ENCODE measurements around the gene OTOR.

OTOR gene

DNA sequence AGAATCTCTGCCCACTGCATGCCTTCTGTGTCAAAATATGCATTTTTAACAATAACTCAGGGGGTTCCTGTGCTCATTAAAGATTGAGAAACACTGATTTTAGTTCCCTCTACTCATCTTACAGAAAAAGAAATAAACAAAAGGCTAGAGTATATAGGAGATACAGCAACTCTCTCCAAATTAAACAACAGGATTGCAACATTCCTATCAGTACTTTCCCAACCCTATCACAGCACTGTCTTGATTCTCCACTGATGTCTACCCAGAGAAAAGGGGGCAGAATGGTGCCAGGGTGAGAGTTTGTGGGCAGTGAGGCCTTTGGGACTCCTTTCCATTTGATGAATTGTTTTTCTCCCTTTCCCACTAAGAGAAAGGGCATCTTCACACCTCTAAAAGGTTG is 4.7 kb downstream of the OTOR start:
- no peak overlapping the region for H3K4me2 ChIP-seq (ENCODE audit: low read length)
- no peaks in the 10 kb centered on the region for H3K36me3 ChIP-seq (ENCODE audit: insufficient read depth, low read length)
- H3K4me1 ChIP-seq (ENCODE audit: control insufficient read depth, insufficient read depth, low read length) = no peaks in the 10 kb centered on the region
- peaks cover 46% of the 10 kb centered on the region for H3K27me3 ChIP-seq (ENCODE audit: control insufficient read depth, insufficient read depth, low read length)
- H3K9me3 ChIP-seq (replicated peaks; ENCODE audit: low read length) = no peaks in the 10 kb centered on the region
- no peak overlapping the region for H3K9ac ChIP-seq (ENCODE audit: low read depth, low read length)
- no peak overlapping the region for H3K4me3 ChIP-seq (ENCODE audit: low read length)

DNA sequence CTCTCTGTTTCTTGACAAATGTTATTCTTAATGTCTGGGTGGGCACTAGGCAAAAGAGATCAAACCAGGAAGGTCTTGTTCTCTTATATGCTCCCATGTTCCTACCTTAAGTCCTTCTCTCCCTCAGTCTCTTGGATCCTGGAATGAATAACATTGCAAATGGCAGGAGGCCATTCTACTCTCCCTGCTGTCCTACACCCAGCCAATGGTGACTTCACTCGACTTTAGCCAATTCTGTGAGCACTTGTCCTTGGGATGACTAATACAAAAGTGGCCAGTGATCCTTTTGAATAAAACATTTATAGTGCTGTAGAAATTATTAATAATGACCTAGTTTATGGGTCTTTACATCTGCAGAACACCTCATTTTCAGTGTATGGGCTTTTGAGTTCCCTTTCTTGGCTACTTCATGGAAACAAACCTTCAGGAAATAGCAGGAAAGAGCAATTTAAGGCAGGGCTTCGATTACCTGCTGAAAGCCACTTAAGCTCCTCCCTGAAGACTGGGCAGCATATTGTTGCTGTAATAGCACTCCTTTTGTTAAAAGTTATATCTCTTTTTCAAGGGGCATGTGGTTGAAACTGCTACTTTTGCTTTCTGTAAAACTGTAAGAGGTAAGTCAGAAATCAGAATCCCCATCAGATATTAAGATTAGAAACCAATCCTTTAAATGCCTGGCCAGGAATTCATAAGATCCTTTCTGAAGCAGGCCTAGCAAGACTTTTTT is 10.5 kb downstream of the OTOR start:
- Histone ChIP-seq H3K4me3 (ENCODE audit: low read length) (no peak overlapping the region), H3K9me3 (replicated peaks; ENCODE audit: low read length) (no peaks in the 10 kb centered on the region), H3K4me1 (ENCODE audit: control insufficient read depth, insufficient read depth, low read length) (no peaks in the 10 kb centered on the region), H3K27me3 (ENCODE audit: control insufficient read depth, insufficient read depth, low read length) (peaks cover 30% of the 10 kb centered on the region), H3K36me3 (ENCODE audit: insufficient read depth, low read length) (no peaks in the 10 kb centered on the region), H3K9ac (ENCODE audit: low read depth, low read length) (no peak overlapping the region), H3K4me2 (ENCODE audit: low read length) (no peak overlapping the region)

GRCh38 chr20:16759181-16759563 is 11.0 kb downstream of the OTOR start:
- H3K36me3 ChIP-seq (ENCODE audit: insufficient read depth, low read length) = no peaks in the 10 kb centered on the region
- peaks cover 24% of the 10 kb centered on the region for H3K27me3 ChIP-seq (ENCODE audit: control insufficient read depth, insufficient read depth, low read length)
- H3K9me3 ChIP-seq (replicated peaks; ENCODE audit: low read length) = no peaks in the 10 kb centered on the region

GRCh38 chr20:16760431-16761304 is 12.5 kb downstream of the OTOR start:
- Histone ChIP-seq H3K27me3 (ENCODE audit: control insufficient read depth, insufficient read depth, low read length) (peaks cover 22% of the 10 kb centered on the region), H3K9ac (ENCODE audit: low read depth, low read length) (no peak overlapping the region), H3K9me3 (replicated peaks; ENCODE audit: low read length) (no peaks in the 10 kb centered on the region), H3K4me2 (ENCODE audit: low read length) (no peak overlapping the region), H3K4me3 (ENCODE audit: low read length) (no peak overlapping the region), H3K4me1 (ENCODE audit: control insufficient read depth, insufficient read depth, low read length) (no peaks in the 10 kb centered on the region), H3K36me3 (ENCODE audit: insufficient read depth, low read length) (no peaks in the 10 kb centered on the region)

More at GRCh38 chr20:16759181-16759563, 11.0 kb downstream of the OTOR start:
- Histone ChIP-seq H3K4me3 (ENCODE audit: low read length) (no peak overlapping the region), H3K4me2 (ENCODE audit: low read length) (no peak overlapping the region), H3K4me1 (ENCODE audit: control insufficient read depth, insufficient read depth, low read length) (no peaks in the 10 kb centered on the region), H3K9ac (ENCODE audit: low read depth, low read length) (no peak overlapping the region)

DNA sequence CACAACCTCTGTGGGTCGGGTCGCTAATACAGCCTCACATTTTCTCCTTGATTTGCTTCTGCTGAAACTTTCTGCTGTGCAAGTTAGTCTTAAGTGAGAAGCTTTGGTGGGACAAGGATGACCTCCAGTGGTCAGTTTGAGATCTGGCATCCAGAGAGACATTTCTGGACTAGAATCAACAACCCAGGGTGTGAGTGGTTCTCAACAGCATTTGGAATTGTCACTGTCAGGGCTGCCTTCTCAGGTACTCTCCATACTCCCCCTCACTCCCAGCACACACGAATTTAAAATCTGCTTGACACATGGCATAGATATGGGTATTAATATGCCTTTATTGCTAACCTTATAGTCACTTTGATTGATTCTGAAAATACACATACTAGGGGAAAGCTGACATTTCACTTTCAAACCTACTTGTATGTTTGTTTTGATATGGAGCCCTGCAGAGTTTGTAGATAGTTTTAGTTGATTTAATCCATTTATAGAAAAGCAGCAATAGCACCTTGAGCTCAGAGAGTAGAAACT is 13.2 kb downstream of the OTOR start:
- Histone ChIP-seq H3K27me3 (ENCODE audit: control insufficient read depth, insufficient read depth, low read length) (peaks cover 29% of the 10 kb centered on the region), H3K36me3 (ENCODE audit: insufficient read depth, low read length) (no peaks in the 10 kb centered on the region), H3K9me3 (replicated peaks; ENCODE audit: low read length) (no peaks in the 10 kb centered on the region), H3K9ac (ENCODE audit: low read depth, low read length) (no peak overlapping the region), H3K4me3 (ENCODE audit: low read length) (no peak overlapping the region), H3K4me2 (ENCODE audit: low read length) (no peak overlapping the region), H3K4me1 (ENCODE audit: control insufficient read depth, insufficient read depth, low read length) (no peaks in the 10 kb centered on the region)

DNA sequence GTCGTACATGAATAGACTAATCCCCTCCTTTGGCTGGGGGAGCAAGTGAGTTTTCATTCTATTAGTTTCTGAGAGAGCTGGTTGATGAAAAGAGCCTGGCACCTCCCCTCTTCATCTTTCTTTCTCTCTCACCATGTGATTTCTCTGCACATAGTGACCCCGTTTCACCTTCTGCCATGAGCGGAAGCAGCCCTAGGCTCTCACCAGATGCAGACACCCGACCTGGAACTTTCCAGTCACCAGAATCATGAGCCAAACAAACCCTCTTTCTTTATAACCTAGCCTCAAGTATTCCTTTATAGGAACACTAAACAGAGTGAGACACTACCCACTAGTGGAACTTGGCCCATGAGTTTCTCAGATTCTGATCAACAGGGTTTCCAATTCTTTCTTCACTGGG is 16.4 kb downstream of the OTOR start:
- no peaks in the 10 kb centered on the region for H3K9me3 ChIP-seq (replicated peaks; ENCODE audit: low read length)
- H3K4me3 ChIP-seq (ENCODE audit: low read length) = no peak overlapping the region
- H3K4me2 ChIP-seq (ENCODE audit: low read length) = no peak overlapping the region
- peaks cover 43% of the 10 kb centered on the region for H3K27me3 ChIP-seq (ENCODE audit: control insufficient read depth, insufficient read depth, low read length)
- H3K9ac ChIP-seq (ENCODE audit: low read depth, low read length) = no peak overlapping the region
- H3K4me1 ChIP-seq (ENCODE audit: control insufficient read depth, insufficient read depth, low read length) = no peaks in the 10 kb centered on the region
- no peaks in the 10 kb centered on the region for H3K36me3 ChIP-seq (ENCODE audit: insufficient read depth, low read length)

- Histone ChIP-seq H3K4me2 (ENCODE audit: low read length) (no peak overlapping the region), H3K9me3 (replicated peaks; ENCODE audit: low read length) (no peaks in the 10 kb centered on the region), H3K9ac (ENCODE audit: low read depth, low read length) (no peak overlapping the region), H3K4me3 (ENCODE audit: low read length) (no peak overlapping the region), H3K36me3 (ENCODE audit: insufficient read depth, low read length) (no peaks in the 10 kb centered on the region), H3K27me3 (ENCODE audit: control insufficient read depth, insufficient read depth, low read length) (peaks cover 25% of the 10 kb centered on the region), H3K4me1 (ENCODE audit: control insufficient read depth, insufficient read depth, low read length) (no peaks in the 10 kb centered on the region)
These were observed 23.1 kb downstream of the OTOR start for GRCh38 chr20:16771213-16771612.

DNA sequence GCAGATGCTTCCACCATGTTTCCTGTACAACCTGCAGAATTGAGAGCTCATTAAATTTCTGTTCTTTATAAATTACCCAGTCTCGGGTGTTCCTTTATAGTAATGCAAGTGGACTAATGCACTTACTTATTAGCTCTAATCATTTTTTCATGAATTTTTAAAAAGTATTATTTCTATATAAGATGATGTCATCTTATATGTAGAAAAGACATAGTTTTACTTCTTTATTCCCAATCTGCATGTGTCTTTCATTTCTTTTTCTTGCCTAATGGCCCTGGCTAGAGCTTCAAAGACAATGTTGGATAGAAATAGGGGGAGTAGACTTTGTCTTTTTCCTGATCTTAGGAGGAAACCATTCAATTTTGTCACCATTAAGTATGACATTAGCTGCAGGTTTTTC is 27.8 kb downstream of the OTOR start:
- no peaks in the 10 kb centered on the region for H3K36me3 ChIP-seq (ENCODE audit: insufficient read depth, low read length)
- no peak overlapping the region for H3K4me2 ChIP-seq (ENCODE audit: low read length)
- no peaks in the 10 kb centered on the region for H3K27me3 ChIP-seq (ENCODE audit: control insufficient read depth, insufficient read depth, low read length)
- H3K9me3 ChIP-seq (replicated peaks; ENCODE audit: low read length) = no peaks in the 10 kb centered on the region
- no peak overlapping the region for H3K9ac ChIP-seq (ENCODE audit: low read depth, low read length)
- H3K4me3 ChIP-seq (ENCODE audit: low read length) = no peak overlapping the region
- no peaks in the 10 kb centered on the region for H3K4me1 ChIP-seq (ENCODE audit: control insufficient read depth, insufficient read depth, low read length)

DNA sequence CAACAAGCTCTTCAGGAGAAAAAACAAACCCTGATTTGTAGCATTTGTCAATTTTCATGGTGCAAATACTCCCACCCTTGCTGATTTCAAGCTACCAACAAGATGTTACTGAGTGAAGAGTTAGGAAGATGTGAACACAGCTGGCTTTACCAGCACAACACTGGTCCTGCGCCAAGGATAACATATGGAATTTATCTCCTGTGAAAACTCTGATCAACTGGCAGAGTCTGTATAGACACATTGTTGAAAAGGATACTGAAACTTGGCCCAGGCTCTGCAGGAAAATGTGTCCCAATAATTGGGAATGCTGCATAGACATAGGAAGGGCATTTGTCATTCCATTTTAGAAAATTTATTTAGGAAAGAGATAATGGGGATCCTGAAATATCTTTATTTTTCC is 29.0 kb downstream of the OTOR start:
- H3K9me3 ChIP-seq (replicated peaks; ENCODE audit: low read length) = no peaks in the 10 kb centered on the region
- no peak overlapping the region for H3K4me3 ChIP-seq (ENCODE audit: low read length)
- H3K4me2 ChIP-seq (ENCODE audit: low read length) = no peak overlapping the region
- H3K36me3 ChIP-seq (ENCODE audit: insufficient read depth, low read length) = no peaks in the 10 kb centered on the region
- H3K4me1 ChIP-seq (ENCODE audit: control insufficient read depth, insufficient read depth, low read length) = no peaks in the 10 kb centered on the region
- no peak overlapping the region for H3K9ac ChIP-seq (ENCODE audit: low read depth, low read length)
- H3K27me3 ChIP-seq (ENCODE audit: control insufficient read depth, insufficient read depth, low read length) = no peaks in the 10 kb centered on the region

DNA sequence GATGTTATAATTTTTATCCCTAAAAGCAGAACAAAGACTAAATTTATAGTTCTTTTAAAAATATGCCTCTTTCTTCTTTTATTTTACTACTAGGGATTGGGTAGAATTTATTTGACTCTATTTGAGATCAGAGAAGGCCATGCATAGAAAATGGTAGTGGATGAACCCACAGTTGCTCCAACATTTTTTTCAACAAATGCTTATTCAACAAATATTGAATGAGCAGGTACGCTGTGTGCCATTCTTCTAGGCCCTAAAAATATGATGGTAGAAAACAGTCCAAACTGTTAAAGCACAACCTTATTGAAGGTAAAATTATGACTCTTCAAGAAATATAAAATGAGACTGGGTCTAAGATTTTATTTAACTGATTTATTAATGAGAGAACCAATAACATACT is 30.0 kb downstream of the OTOR start:
- no peaks in the 10 kb centered on the region for H3K4me1 ChIP-seq (ENCODE audit: control insufficient read depth, insufficient read depth, low read length)
- H3K4me2 ChIP-seq (ENCODE audit: low read length) = no peak overlapping the region
- no peak overlapping the region for H3K9ac ChIP-seq (ENCODE audit: low read depth, low read length)
- no peak overlapping the region for H3K4me3 ChIP-seq (ENCODE audit: low read length)
- no peaks in the 10 kb centered on the region for H3K36me3 ChIP-seq (ENCODE audit: insufficient read depth, low read length)
- no peaks in the 10 kb centered on the region for H3K27me3 ChIP-seq (ENCODE audit: control insufficient read depth, insufficient read depth, low read length)
- H3K9me3 ChIP-seq (replicated peaks; ENCODE audit: low read length) = no peaks in the 10 kb centered on the region

DNA sequence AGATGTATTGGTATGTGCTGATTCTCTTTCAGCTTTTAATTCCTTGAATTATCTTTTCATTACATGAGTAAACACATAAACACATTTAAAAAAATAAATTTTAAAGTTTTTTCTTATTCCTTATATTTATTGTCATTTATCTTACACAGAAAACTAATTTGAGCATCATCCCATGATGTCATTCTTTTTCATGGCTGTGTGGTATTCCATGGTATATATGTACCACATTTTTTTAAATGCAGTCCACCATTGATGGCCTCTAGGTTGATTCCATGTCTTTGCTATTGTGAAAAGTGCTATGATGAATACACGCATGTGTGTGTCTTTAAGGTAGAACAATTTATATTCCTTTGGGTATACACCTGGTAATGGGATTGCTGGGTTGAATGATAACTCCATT is 33.3 kb downstream of the OTOR start:
- H3K36me3 ChIP-seq (ENCODE audit: insufficient read depth, low read length) = no peaks in the 10 kb centered on the region
- H3K4me2 ChIP-seq (ENCODE audit: low read length) = no peak overlapping the region
- H3K27me3 ChIP-seq (ENCODE audit: control insufficient read depth, insufficient read depth, low read length) = no peaks in the 10 kb centered on the region
- no peak overlapping the region for H3K9ac ChIP-seq (ENCODE audit: low read depth, low read length)
- no peak overlapping the region for H3K4me3 ChIP-seq (ENCODE audit: low read length)
- no peaks in the 10 kb centered on the region for H3K4me1 ChIP-seq (ENCODE audit: control insufficient read depth, insufficient read depth, low read length)
- no peaks in the 10 kb centered on the region for H3K9me3 ChIP-seq (replicated peaks; ENCODE audit: low read length)
